Panc1 (cell line): Measurements from ENCODE around the gene NUP210L. TPM values are rescaled to one million over a fixed set of nuclear protein-coding genes. Genes with fewer than 3 reads are reported as not detected.

Experiments used
- ATAC-seq: fragments of 200-7000 bp; cut with Tn5 transposase; 2 replicates; pipeline ENCODE4 v1.9.1; 2020; ENCODE audit warnings: mild to moderate bottlenecking, moderate library complexity
- BruUV-seq: library from RNA; stranded (reverse); fragments of 400-500 nt; replicated peaks from 2 replicates; lab custom pipeline; 2021; lab: Mats Ljungman, UMichigan
- CTCF ChIA-PET: fragments of 300-600 bp; sonication (Branson Sonifier 250); formaldehyde crosslinking; loops from one replicate; lab custom pipeline; 2022; ENCODE audit warnings: antibody characterized with exemption; lab: Charles Lee
- POLR2A ChIA-PET: fragments of 300-600 bp; sonication (Branson Sonifier 250); formaldehyde crosslinking; loops from one replicate; lab custom pipeline; 2022; ENCODE audit warnings: antibody characterized with exemption; lab: Charles Lee
- DNase-seq: peaks from one replicate; pipeline ENCODE4 v3.0.0-alpha.2; 2010; ENCODE audit warnings: low read depth, low spot score
- H3K27ac ChIP-seq: 2 replicates; pipeline ENCODE4 v1.5.1; 2011; ENCODE audit warnings: mild to moderate bottlenecking, low read length, inconsistent platforms
- H3K27me3 ChIP-seq: fragments of 200-500 bp; sonication (Bioruptor generic); 2 replicates; pipeline ENCODE4 v1.6.0; 2014; ENCODE audit warnings: low read length, inconsistent platforms; ENCODE audit not compliant: control insufficient read depth, insufficient read depth
- H3K36me3 ChIP-seq: fragments of 200-500 bp; sonication (Bioruptor generic); 2 replicates; pipeline ENCODE4 v1.5.1; 2014; ENCODE audit warnings: inconsistent platforms, mild to moderate bottlenecking, low read length, moderate library complexity; ENCODE audit not compliant: control insufficient read depth, insufficient read depth
- H3K4me1 ChIP-seq: 2 replicates; pipeline ENCODE4 v1.5.1; 2011; ENCODE audit warnings: inconsistent platforms, mild to moderate bottlenecking, low read length, moderate library complexity; ENCODE audit not compliant: control insufficient read depth, insufficient read depth
- H3K4me3 ChIP-seq, 2 experiments: 2 replicates each; pipeline ENCODE4 v1.5.1; 2011 to 2012; ENCODE audit warnings: low read depth in 2 of 2, low read length in 2 of 2, mild to moderate bottlenecking in 2 of 2, inconsistent platforms in 1 of 2, moderate library complexity in 1 of 2
- H3K9me3 ChIP-seq: fragments of 200-500 bp; sonication (Bioruptor generic); 2 replicates; pipeline ENCODE4 v1.5.1; 2014; ENCODE audit warnings: low read depth, mild to moderate bottlenecking, inconsistent platforms, low read length, moderate library complexity; ENCODE audit not compliant: control insufficient read depth, insufficient read depth
- POLR2AphosphoS5 ChIP-seq: IDR thresholded peaks from 2 replicates; pipeline ENCODE4 v1.6.1; 2012; ENCODE audit warnings: mild to moderate bottlenecking, low read depth, low read length, moderate library complexity
- REST ChIP-seq, 2 experiments: IDR thresholded peaks; 2 replicates each; pipeline ENCODE4 v1.6.1; 2011 to 2012; ENCODE audit warnings: low read depth in 2 of 2, control low read depth in 1 of 2, low read length in 1 of 2, mild to moderate bottlenecking in 1 of 2, moderate library complexity in 1 of 2; ENCODE audit not compliant: insufficient read depth in 1 of 2
- SIN3A ChIP-seq: IDR thresholded peaks from 2 replicates; pipeline ENCODE4 v1.6.1; 2012; ENCODE audit warnings: low read depth, mild to moderate bottlenecking, low read length, moderate library complexity, borderline replicate concordance; ENCODE audit not compliant: insufficient read depth
- TCF7L2 ChIP-seq: IDR thresholded peaks from 2 replicates; pipeline ENCODE4 v1.6.1; 2011; ENCODE audit warnings: mild to moderate bottlenecking, low read depth, low read length, inconsistent platforms
- in situ Hi-C: cut with HindIII; loops from 2 replicates; pipeline ENCODE4 v1.10.0; 2016; ENCODE audit warnings: low sequenced_read_pairs, low pct_unique_long_range_greater_than_20kb
- intact Hi-C: fragments of 100-400 bp; cut with micrococcal nuclease; formaldehyde crosslinking; loops from one replicate; pipeline ENCODE4 v1.10.0; 2022; ENCODE audit not compliant: unreplicated experiment
- total RNA-seq: library from RNA; stranded (reverse); gene quantifications from one replicate; pipeline ENCODE4 v1.2.1, GENCODE V29; 2021; ENCODE audit not compliant: unreplicated experiment
- TF ChIP-seq, protein P1 (sequence below): fragments of 450-650 bp; IDR thresholded peaks from 2 replicates; pipeline ENCODE4 v1.5.1; 2017; ENCODE audit warnings: mild to moderate bottlenecking

Gene NUP210L
- total RNA-seq, 1 experiment from 2014 or later: 0.05 TPM

- Histone ChIP-seq H3K4me3 (peak overlapping the region; percentile 95 to 97), H3K36me3 (no peaks in the 10 kb centered on the region; the same call in 1 of the 2 replicates), H3K4me1 (peaks cover 10% of the 10 kb centered on the region), H3K9me3 (no peaks in the 10 kb centered on the region), H3K27ac (peak overlapping the region; percentile 92), H3K27me3 (no peaks in the 10 kb centered on the region)
- no peak for TF ChIP-seq POLR2AphosphoS5
- ATAC-seq (no peak), DNase-seq (no peak)
- ChIA-PET POLR2A (interaction anchor here (0.5 to 1.0 kb wide), 3 partner anchors 12 to 176 kb away, joined by 3 to 5 read pairs (median 3); partner anchors contain the start of gene RPS27), CTCF (interaction anchor here (1.6 kb wide), 1 partner anchor 9 kb away, joined by 5 read pairs; no protein-coding TSS in a partner anchor)
- in situ Hi-C loops: no loop called here
- BruUV-seq: no TSS peak
- intact Hi-C loops: no loop called here
Observed at GRCh38 chr1:153978274-153978909, 176.5 kb downstream of the NUP210L start.

GRCh38 chr1:153977250-153978240 lies 177.3 kb downstream of the NUP210L start, which contains the start of gene JTB:
TSS of gene JTB (minus strand) at chr1:153977674. CDS start at chr1:153977252, 422 bp downstream.
- DNase-seq (no peak), ATAC-seq (peak; percentile 96)
- peak; percentile 80 for TF ChIP-seq POLR2AphosphoS5
- TF ChIP-seq REST (IDR thresholded peaks at IDR 0.05; ENCODE audit: insufficient read depth in 1 of 2, low read depth in 2 of 2, low read length in 1 of 2): no peak
- TF ChIP-seq SIN3A: peak; percentile 76; the same call in 1 of the 2 replicates
- intact Hi-C loops: no loop called here
- Histone ChIP-seq H3K4me3 (peak within 1 kb of the TSS; percentile 95 to 97), H3K4me1 (peaks cover 10% of the 10 kb centered on the region), H3K27ac (peak within 1 kb of the TSS; percentile 92), H3K27me3 (no peaks in the 10 kb centered on the region), H3K9me3 (no peaks in the 10 kb centered on the region), H3K36me3 (no peaks in the 10 kb centered on the region; the same call in 1 of the 2 replicates)
- ChIA-PET CTCF (interaction anchor here (1.3 to 1.6 kb wide), 2 partner anchors 10 kb away, joined by 5 to 8 read pairs; partner anchors contain the start of gene CREB3L4), POLR2A (interaction anchor here (0.5 to 1.3 kb wide), 4 partner anchors 10 to 338 kb away, joined by 3 to 4 read pairs (median 3); partner anchors contain the start of gene CREB3L4)
- in situ Hi-C loops: no loop called here
- BruUV-seq: TSS peak; percentile 48

DNA sequence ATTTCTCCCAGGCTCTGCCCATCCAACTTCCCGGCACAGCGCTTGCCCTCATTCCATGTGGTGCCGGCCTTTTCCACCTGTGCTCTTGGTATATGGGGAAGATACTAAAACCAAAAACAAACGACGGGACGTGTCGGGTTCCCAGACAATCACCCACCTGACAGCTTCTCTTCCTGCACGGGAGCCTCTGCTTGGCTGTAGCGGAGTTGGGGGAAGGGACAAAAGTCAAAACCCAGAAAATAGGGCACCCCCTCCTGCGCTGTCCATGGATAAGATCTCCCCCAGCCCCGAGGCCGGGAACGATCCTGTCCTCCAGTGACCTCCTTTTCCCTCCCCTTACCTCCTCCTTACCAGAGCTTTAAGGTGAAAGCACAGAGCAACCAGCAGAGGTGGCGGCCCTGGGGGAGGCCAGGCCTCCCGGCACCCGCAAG lies 178.0 kb downstream of the NUP210L start:
- H3K9me3 ChIP-seq: no peaks in the 10 kb centered on the region
- H3K27me3 ChIP-seq: no peaks in the 10 kb centered on the region
- peak overlapping the region; percentile 92 for H3K27ac ChIP-seq
- DNase-seq (no peak), ATAC-seq (no peak)
- no peaks in the 10 kb centered on the region; the same call in 1 of the 2 replicates for H3K36me3 ChIP-seq
- peak overlapping the region; percentile 95 to 97 for H3K4me3 ChIP-seq
- in situ Hi-C loops (no loop called here), intact Hi-C loops (no loop called here)
- BruUV-seq: no TSS peak
- H3K4me1 ChIP-seq: peaks cover 10% of the 10 kb centered on the region
- CTCF ChIA-PET: interaction anchor here (1.3 to 1.6 kb wide), 2 partner anchors 10 kb away, joined by 5 to 8 read pairs; partner anchors contain the start of gene CREB3L4
- TF ChIP-seq POLR2AphosphoS5 (no peak), SIN3A (no peak), TCF7L2 (no peak), REST (IDR thresholded peaks at IDR 0.05; ENCODE audit: insufficient read depth in 1 of 2, low read depth in 2 of 2, low read length in 1 of 2) (no peak)
- TF ChIP-seq, protein P1, sequence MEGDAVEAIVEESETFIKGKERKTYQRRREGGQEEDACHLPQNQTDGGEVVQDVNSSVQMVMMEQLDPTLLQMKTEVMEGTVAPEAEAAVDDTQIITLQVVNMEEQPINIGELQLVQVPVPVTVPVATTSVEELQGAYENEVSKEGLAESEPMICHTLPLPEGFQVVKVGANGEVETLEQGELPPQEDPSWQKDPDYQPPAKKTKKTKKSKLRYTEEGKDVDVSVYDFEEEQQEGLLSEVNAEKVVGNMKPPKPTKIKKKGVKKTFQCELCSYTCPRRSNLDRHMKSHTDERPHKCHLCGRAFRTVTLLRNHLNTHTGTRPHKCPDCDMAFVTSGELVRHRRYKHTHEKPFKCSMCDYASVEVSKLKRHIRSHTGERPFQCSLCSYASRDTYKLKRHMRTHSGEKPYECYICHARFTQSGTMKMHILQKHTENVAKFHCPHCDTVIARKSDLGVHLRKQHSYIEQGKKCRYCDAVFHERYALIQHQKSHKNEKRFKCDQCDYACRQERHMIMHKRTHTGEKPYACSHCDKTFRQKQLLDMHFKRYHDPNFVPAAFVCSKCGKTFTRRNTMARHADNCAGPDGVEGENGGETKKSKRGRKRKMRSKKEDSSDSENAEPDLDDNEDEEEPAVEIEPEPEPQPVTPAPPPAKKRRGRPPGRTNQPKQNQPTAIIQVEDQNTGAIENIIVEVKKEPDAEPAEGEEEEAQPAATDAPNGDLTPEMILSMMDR: no peak
- POLR2A ChIA-PET: interaction anchor here (1.1 to 1.3 kb wide), 2 partner anchors 9 to 14 kb away, joined by 3 read pairs; partner anchors contain the start of gene CREB3L4
